Stimulated activated CD8-positive, alpha-beta memory T cell treated with anti-CD3 and anti-CD28 coated beads, Interleukin-7, amount 100 ng/mL, for 1 hour (primary cell): ENCODE measurements around the gene PTPRT.

Source experiments
- DNase-seq, 2 donors: peaks; one replicate each; pipeline ENCODE4 v3.0.0-alpha.2; 2020; ENCODE audit warnings: low read depth in 2 of 2

PTPRT gene

GRCh38 chr20:42118409-42119125, 1071.1 kb downstream of the PTPRT start:
- DNase-seq, result no peak

- DNase-seq, result no peak
Measured at GRCh38 chr20:42118001-42118400, 1071.7 kb downstream of the PTPRT start.

GRCh38 chr20:42113236-42113635, 1076.5 kb downstream of the PTPRT start:
- no peak for DNase-seq

GRCh38 chr20:42112161-42112560, 1077.5 kb downstream of the PTPRT start:
- DNase-seq, result no peak

GRCh38 chr20:42111349-42111748, 1078.4 kb downstream of the PTPRT start:
- no peak for DNase-seq

- DNase-seq, result no peak
Measured at GRCh38 chr20:42110301-42110700, 1079.4 kb downstream of the PTPRT start.

GRCh38 chr20:42102000-42102399, 1087.7 kb downstream of the PTPRT start:
- DNase-seq, result no peak

GRCh38 chr20:42100137-42100704, 1089.5 kb downstream of the PTPRT start:
- no peak for DNase-seq

- DNase-seq, result no peak
Measured at GRCh38 chr20:42099101-42099500, 1090.6 kb downstream of the PTPRT start.

GRCh38 chr20:42098418-42098817, 1091.3 kb downstream of the PTPRT start:
- no peak for DNase-seq

- DNase-seq, result no peak
Measured at GRCh38 chr20:42097741-42098140, 1092.0 kb downstream of the PTPRT start.

GRCh38 chr20:42095221-42095620, 1094.5 kb downstream of the PTPRT start:
- no peak for DNase-seq

- no peak for DNase-seq
Measured at GRCh38 chr20:42093542-42094440, 1095.9 kb downstream of the PTPRT start.

- no peak for DNase-seq
Measured at GRCh38 chr20:42093041-42093440, 1096.7 kb downstream of the PTPRT start.

- DNase-seq, result no peak
Measured at GRCh38 chr20:42085366-42085765, 1104.3 kb downstream of the PTPRT start.

- no peak for DNase-seq
Measured at GRCh38 chr20:42083280-42083679, 1106.4 kb downstream of the PTPRT start.

- no peak for DNase-seq
Measured at GRCh38 chr20:42082611-42083010, 1107.1 kb downstream of the PTPRT start.

GRCh38 chr20:42080956-42081355, 1108.8 kb downstream of the PTPRT start:
- DNase-seq, result no peak

GRCh38 chr20:42074944-42075343, 1114.8 kb downstream of the PTPRT start:
- no peak for DNase-seq

GRCh38 chr20:42067596-42067995, 1122.1 kb downstream of the PTPRT start:
- no peak for DNase-seq

GRCh38 chr20:42067174-42067573, 1122.5 kb downstream of the PTPRT start:
- DNase-seq, result no peak

GRCh38 chr20:42063141-42063540, 1126.6 kb downstream of the PTPRT start:
- DNase-seq, result no peak

- no peak for DNase-seq
Measured at GRCh38 chr20:42053350-42053749, 1136.4 kb downstream of the PTPRT start.
